Mesodermal cell (in vitro differentiated cells): ENCODE results near the gene VASP. TPM values are rescaled to one million over a fixed set of nuclear protein-coding genes. Genes with fewer than 3 reads are reported as not detected.

Experiments used
- H3K27ac ChIP-seq: 2 replicates; pipeline ENCODE4 v1.7.0; 2013; ENCODE audit warnings: mild to moderate bottlenecking, low read depth, low read length, moderate library complexity; ENCODE audit not compliant: severe bottlenecking
- H3K36me3 ChIP-seq: 2 replicates; pipeline ENCODE4 v1.7.1; 2013; ENCODE audit warnings: mild to moderate bottlenecking, low read length, moderate library complexity; ENCODE audit not compliant: control insufficient read depth, insufficient read depth
- H3K4me1 ChIP-seq: one replicate; pipeline ENCODE4 v1.7.1; 2013; ENCODE audit warnings: mild to moderate bottlenecking, low read length; ENCODE audit not compliant: insufficient read depth, control insufficient read depth, poor library complexity, severe bottlenecking
- H3K4me3 ChIP-seq: 2 replicates; pipeline ENCODE4 v1.7.0; 2013; ENCODE audit warnings: low read length, control low read depth, mild to moderate bottlenecking; ENCODE audit not compliant: insufficient read depth, poor library complexity, severe bottlenecking; ENCODE audit errors: extremely low read depth
- H3K9me3 ChIP-seq: 2 replicates; pipeline ENCODE4 v1.7.1; 2013; ENCODE audit warnings: mild to moderate bottlenecking, low read length, moderate library complexity; ENCODE audit not compliant: control insufficient read depth
- WGBS, 2 experiments: methylation state at CpG; one replicate each; pipeline ENCODE4 v1.1.5; 2013; ENCODE audit warnings: missing lambda C conversion rate in 2 of 2; ENCODE audit not compliant: insufficient coverage in 2 of 2; 5-methylcytosine and 5-hydroxymethylcytosine counted together
- polyA plus RNA-seq, 2 experiments: library from polyadenylated mRNA; stranded (reverse); fragments of 50-300 nt; gene quantifications; one replicate each; pipeline ENCODE4 v1.2.3, GENCODE V29; 2013

Gene VASP
- 126 TPM for polyA plus RNA-seq (2013, experiment 1 of 2)
- polyA plus RNA-seq (2013, experiment 2 of 2): 106 TPM

- Histone ChIP-seq H3K27ac (peak within 1 kb of the TSS; percentile 84), H3K4me3 (peak within 1 kb of the TSS; percentile 98), H3K36me3 (peaks cover 28% of the 10 kb centered on the region), H3K4me1 (peaks cover 12% of the 10 kb centered on the region), H3K9me3 (no peaks in the 10 kb centered on the region)
- WGBS, 2 experiments: 0% methylated on average over 27 to 44 of the region's 65 CpGs
Observed at GRCh38 chr19:45506989-45507871, at the start of gene VASP. VASP (plus strand) TSS chr19:45507479; CDS start chr19:45507772, 293 bp downstream.

- Histone ChIP-seq H3K9me3 (no peaks in the 10 kb centered on the region), H3K27ac (no peak overlapping the region), H3K4me1 (peaks cover 19% of the 10 kb centered on the region), H3K36me3 (no peaks in the 10 kb centered on the region), H3K4me3 (no peak overlapping the region)
Observed at GRCh38 chr19:45457776-45458175, 49.5 kb upstream of the VASP start.

GRCh38 chr19:45460807-45461347 is 46.4 kb upstream of the VASP start:
- Histone ChIP-seq H3K4me3 (no peak overlapping the region), H3K9me3 (no peaks in the 10 kb centered on the region), H3K4me1 (peaks cover 5% of the 10 kb centered on the region), H3K27ac (no peak overlapping the region), H3K36me3 (no peaks in the 10 kb centered on the region)
- 73 to 78% methylated on average over 7 to 8 of the region's 8 CpGs for WGBS, 2 experiments

GRCh38 chr19:45462174-45462573 is 45.1 kb upstream of the VASP start:
- WGBS, 2 experiments: 70% methylated on average over 2 of the region's 4 CpGs

GRCh38 chr19:45463241-45463640 is 44.0 kb upstream of the VASP start:
- H3K27ac ChIP-seq: no peak overlapping the region
- no peaks in the 10 kb centered on the region for H3K9me3 ChIP-seq
- H3K4me1 ChIP-seq: no peaks in the 10 kb centered on the region
- no peak overlapping the region for H3K4me3 ChIP-seq
- 79 to 82% methylated on average over 3 to 4 of the region's 4 CpGs for WGBS, 2 experiments
- H3K36me3 ChIP-seq: no peaks in the 10 kb centered on the region

More at GRCh38 chr19:45462174-45462573, 45.1 kb upstream of the VASP start:
- H3K36me3 ChIP-seq: no peaks in the 10 kb centered on the region
- no peaks in the 10 kb centered on the region for H3K4me1 ChIP-seq
- no peak overlapping the region for H3K27ac ChIP-seq
- no peak overlapping the region for H3K4me3 ChIP-seq
- no peaks in the 10 kb centered on the region for H3K9me3 ChIP-seq

GRCh38 chr19:45464274-45464673 is 43.0 kb upstream of the VASP start:
- Histone ChIP-seq H3K4me1 (no peaks in the 10 kb centered on the region), H3K9me3 (no peaks in the 10 kb centered on the region), H3K27ac (no peak overlapping the region), H3K36me3 (no peaks in the 10 kb centered on the region), H3K4me3 (no peak overlapping the region)
- 100% methylated on average over 2 of the region's 2 CpGs; no CpG with 5 or more reads in 1 of the 2 experiments for WGBS, 2 experiments

- no peak overlapping the region for H3K4me3 ChIP-seq
- H3K4me1 ChIP-seq: no peaks in the 10 kb centered on the region
- no peaks in the 10 kb centered on the region for H3K36me3 ChIP-seq
- H3K9me3 ChIP-seq: no peaks in the 10 kb centered on the region
- 41 to 76% methylated on average over 3 to 7 of the region's 8 CpGs for WGBS, 2 experiments
- H3K27ac ChIP-seq: no peak overlapping the region
Observed at GRCh38 chr19:45464852-45465441, 42.3 kb upstream of the VASP start.

- WGBS, 2 experiments: 7 to 9% methylated on average over 8 to 9 of the region's 11 CpGs
Observed at GRCh38 chr19:45467115-45467455, 40.2 kb upstream of the VASP start.

GRCh38 chr19:45467456-45468158 is 39.7 kb upstream of the VASP start, which contains the start of gene FOSB:
FOSB (plus strand) TSS chr19:45467996; CDS start chr19:45468587, 591 bp downstream.
- peak within 1 kb of the TSS; percentile 99 for H3K27ac ChIP-seq

More at GRCh38 chr19:45467115-45467455, 40.2 kb upstream of the VASP start:
- peak overlapping the region; percentile 99 for H3K27ac ChIP-seq
- H3K9me3 ChIP-seq: no peaks in the 10 kb centered on the region
- peaks cover 2% of the 10 kb centered on the region for H3K4me1 ChIP-seq
- H3K36me3 ChIP-seq: no peaks in the 10 kb centered on the region
- peak overlapping the region; percentile 67 for H3K4me3 ChIP-seq

GRCh38 chr19:45468159-45468651 is 39.1 kb upstream of the VASP start:
- Histone ChIP-seq H3K36me3 (no peaks in the 10 kb centered on the region), H3K4me3 (peak overlapping the region; percentile 67), H3K4me1 (peaks cover 10% of the 10 kb centered on the region), H3K9me3 (no peaks in the 10 kb centered on the region), H3K27ac (peak overlapping the region; percentile 99)
- WGBS, 2 experiments: 2 to 3% methylated on average over 27 to 30 of the region's 31 CpGs

More at GRCh38 chr19:45467456-45468158, 39.7 kb upstream of the VASP start, which contains the start of gene FOSB:
- WGBS, 2 experiments: 1% methylated on average over 46 to 50 of the region's 56 CpGs
- Histone ChIP-seq H3K9me3 (no peaks in the 10 kb centered on the region), H3K36me3 (no peaks in the 10 kb centered on the region), H3K4me3 (peak within 1 kb of the TSS; percentile 67), H3K4me1 (peaks cover 7% of the 10 kb centered on the region)
